Measurements from ENCODE around the gene AKT2. TPM values are rescaled to one million over a fixed set of nuclear protein-coding genes. Genes with fewer than 3 reads are reported as not detected.

AKT2 gene
- total RNA-seq, 1 donor from 2014 or later: 46.4 TPM

DNA sequence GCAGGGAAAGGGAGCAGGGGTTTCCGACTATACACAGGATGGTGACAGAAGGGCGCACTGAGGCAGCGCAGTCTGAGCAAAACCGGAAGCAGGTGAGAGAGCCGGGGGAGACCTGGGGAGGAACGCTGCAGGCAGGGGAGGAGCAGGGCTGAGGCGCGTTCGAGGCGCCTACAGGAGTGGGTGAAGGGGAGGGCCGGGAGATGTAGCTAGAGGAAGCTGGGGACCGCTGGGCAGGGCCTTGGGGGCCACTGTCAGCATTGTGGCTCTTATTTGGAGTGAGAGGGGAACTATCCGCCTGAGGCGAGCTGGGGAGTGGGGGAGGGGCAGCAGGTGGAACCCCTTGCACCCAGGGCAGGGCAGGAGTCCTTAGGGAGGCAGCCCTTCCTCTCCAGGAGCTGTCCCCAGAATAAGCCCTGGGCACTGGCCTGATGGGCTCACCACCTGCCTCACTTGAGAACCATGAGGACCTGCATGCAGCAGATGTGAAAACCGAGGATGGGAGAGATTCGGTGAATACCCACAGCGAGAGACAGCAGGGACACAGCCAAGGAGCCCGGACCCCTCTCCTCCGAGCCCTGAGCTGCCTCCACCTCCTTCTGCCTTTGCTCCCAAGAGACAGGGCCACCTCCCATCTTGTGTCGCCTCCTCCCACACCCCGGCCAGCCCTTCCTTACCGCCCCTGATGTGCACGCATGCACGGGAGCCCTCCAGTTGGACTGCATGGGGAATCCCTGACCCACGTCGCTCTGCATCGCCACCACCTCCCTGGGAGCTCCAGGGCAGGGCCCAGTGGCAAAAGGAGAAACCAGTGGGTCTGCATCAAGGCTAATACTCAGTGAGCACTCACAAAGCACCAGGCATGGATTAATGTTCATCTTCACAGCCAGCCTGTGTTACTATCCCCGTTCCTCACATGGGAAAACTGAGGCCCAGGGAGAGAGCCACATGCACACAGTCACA lies 10.3 kb downstream of the AKT2 start:
- TF ChIP-seq, protein P1, sequence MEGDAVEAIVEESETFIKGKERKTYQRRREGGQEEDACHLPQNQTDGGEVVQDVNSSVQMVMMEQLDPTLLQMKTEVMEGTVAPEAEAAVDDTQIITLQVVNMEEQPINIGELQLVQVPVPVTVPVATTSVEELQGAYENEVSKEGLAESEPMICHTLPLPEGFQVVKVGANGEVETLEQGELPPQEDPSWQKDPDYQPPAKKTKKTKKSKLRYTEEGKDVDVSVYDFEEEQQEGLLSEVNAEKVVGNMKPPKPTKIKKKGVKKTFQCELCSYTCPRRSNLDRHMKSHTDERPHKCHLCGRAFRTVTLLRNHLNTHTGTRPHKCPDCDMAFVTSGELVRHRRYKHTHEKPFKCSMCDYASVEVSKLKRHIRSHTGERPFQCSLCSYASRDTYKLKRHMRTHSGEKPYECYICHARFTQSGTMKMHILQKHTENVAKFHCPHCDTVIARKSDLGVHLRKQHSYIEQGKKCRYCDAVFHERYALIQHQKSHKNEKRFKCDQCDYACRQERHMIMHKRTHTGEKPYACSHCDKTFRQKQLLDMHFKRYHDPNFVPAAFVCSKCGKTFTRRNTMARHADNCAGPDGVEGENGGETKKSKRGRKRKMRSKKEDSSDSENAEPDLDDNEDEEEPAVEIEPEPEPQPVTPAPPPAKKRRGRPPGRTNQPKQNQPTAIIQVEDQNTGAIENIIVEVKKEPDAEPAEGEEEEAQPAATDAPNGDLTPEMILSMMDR (conservative IDR thresholded peaks at IDR 0.05; ENCODE audit: low read depth, low read length): no peak
- DNase-seq (ENCODE audit: low read depth): no peak
- H3K4me3 ChIP-seq (ENCODE audit: low read depth, low read length): no peak overlapping the region

DNA sequence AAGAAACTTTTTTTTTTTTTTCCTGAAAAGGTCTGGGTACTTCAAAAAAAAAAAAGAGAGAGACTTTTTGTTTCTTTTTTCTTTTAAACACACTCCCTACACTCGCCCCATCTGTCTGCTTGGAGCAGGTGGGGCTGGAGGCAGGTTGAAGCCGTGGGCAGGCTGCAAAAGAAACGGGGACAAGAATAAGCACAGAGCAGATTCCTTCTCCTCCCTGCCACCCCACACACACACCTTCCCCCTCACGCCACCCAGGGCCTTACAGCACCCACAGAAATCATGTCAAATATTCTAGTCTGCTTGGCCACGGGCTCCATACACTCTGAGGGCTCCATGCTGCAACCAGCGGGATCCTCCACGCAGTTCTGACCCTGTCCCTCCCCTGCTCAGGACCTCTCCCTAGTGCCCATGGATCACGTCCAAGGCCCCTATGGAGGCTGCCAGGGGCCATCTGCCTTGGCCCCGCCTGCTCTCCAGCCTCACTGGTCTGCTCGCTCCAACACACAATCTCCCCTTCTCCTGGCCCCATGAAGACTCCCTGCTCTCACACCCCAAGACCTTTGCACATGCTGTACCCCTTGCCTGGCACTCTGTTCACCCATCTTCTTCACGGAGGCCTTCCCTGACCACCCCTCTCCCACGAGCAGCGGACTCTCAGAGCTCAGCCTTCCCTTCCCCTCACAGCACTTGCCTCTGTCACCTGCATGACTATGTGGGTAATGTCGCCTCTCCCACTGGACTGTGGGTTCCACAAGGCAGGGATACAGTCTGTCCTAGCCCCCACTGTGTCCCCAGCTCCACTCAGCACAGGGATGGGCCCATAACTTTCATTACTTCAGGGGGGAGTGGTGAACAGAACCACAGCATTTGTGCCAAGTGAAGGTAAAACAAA lies 11.4 kb downstream of the AKT2 start:
- no peak overlapping the region for H3K4me3 ChIP-seq (ENCODE audit: low read depth, low read length)
- DNase-seq (ENCODE audit: low read depth): no peak
- TF ChIP-seq, protein P1 (conservative IDR thresholded peaks at IDR 0.05; ENCODE audit: low read depth, low read length): no peak

DNA sequence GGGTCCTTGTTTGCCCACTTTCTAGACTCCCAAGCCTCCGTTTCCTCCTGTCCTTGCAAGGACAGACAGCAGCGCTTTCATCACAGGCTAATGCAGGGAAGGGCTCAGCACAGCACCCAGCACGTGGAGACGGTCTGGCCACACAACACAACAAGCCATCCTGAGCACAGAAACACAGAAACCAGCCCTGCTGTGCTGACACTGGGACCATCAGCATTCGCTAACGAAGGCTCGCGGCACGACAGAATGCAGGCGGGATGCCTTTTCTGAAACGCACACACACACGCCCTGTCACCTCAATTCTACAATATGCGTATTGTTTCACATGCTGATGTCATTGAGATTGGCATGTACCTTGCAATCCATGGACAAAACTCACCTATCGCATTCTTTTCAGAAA lies 12.9 kb downstream of the AKT2 start:
- TF ChIP-seq, protein P1 (conservative IDR thresholded peaks at IDR 0.05; ENCODE audit: low read depth, low read length): no peak
- no peak for DNase-seq (ENCODE audit: low read depth)
- H3K4me3 ChIP-seq (ENCODE audit: low read depth, low read length): no peak overlapping the region

DNA sequence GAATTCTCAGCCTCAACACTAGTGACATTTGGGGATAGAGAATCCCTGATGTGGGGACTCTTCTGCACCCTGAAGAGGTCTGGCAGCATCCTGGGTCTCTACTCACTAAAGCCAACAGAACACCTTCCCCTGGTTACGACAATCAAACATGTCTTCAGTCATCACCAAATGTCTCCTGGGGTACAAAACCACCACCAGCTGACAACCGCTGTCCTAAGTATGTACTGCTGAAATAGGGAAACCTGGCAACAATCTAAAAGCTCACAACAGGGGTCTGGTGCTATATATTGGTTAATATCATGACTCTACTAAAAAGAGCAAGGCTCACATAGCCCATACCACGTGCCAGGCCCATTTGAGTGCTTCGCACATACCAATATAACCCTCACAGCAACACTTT lies 13.4 kb downstream of the AKT2 start:
- no peak for DNase-seq (ENCODE audit: low read depth)
- TF ChIP-seq, protein P1 (conservative IDR thresholded peaks at IDR 0.05; ENCODE audit: low read depth, low read length): no peak
- H3K4me3 ChIP-seq (ENCODE audit: low read depth, low read length): no peak overlapping the region

DNA sequence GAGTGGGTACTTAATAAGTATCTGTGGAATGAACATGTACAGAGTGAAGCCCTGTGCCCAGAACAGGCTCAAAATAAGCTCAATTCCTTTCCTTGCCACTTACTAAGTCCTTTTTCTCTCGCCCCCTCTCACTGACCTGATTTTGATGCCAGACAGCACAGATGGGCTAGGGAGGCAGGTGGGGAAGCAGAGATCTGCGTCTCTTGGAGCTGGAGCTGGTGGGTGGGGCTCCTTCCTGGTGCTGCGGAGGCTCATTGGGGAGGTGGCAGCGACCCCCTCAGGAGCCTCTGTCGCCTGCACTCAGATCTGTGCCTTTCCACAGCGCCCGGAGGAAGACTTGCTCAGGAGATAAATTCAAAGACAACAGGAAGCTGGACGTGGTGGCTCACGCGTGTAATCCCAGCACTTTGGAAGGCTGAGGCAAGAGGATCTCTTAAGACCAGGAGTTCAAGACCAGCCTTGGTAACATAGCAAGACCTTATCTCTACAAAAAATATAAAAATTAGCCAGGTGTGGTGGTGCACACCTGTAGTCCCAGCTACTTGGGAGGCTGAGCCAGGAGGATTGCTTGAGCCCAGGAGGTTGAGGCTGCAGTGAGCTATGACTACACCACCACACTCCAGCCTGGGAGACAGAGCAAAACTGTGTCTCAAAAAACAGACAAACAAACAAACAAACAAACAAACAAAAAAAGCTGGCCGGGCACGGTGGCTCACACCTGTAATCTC lies 14.6 kb downstream of the AKT2 start:
- TF ChIP-seq, protein P1 (conservative IDR thresholded peaks at IDR 0.05; ENCODE audit: low read depth, low read length): no peak
- DNase-seq (ENCODE audit: low read depth): no peak
- H3K4me3 ChIP-seq (ENCODE audit: low read depth, low read length): no peak overlapping the region

DNA sequence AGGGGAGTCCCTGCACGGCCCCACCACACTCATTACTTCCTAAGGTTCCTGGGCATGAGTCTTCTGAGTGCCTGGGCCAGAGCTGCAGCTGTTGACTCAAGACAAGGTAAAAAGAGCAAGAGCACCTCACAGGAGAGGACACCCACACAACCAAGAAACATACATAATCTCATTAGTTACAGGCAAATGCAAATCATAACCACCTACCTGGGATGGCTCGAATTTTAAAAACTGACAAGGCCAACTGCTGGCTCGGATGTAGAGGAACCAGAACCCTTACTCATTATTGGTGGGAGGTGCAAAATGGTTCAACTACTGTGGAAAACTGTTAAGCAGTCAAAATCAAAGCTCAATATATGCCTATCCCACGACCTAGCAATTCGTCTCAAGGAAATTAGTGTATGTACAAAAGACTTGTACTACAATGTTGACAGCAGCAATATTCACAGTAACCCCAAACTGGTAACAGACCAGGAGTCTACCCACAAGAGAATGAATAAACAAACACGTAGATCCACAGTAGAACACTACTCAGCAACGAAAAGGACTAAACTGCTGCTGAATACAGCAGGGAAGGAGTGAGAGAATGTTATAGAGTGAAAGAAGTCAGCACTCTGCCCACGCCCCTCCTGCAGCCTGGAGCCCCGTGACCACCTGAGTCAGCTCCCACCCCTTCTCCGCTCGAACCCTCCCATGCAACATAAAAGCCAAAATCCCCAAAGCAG lies 15.8 kb downstream of the AKT2 start:
- DNase-seq (ENCODE audit: low read depth): no peak
- H3K4me3 ChIP-seq (ENCODE audit: low read depth, low read length): no peak overlapping the region
- TF ChIP-seq, protein P1 (conservative IDR thresholded peaks at IDR 0.05; ENCODE audit: low read depth, low read length): no peak

Measured in epithelial cell of proximal tubule (primary cell).